KOPT-K1 (cell line): ENCODE data around the gene TTC39B.

ENCODE experiments used
- H3K27ac ChIP-seq: fragments of 200-600 bp; sonication (generic); 2 replicates; pipeline ENCODE4 v1.5.1; 2016; ENCODE audit warnings: antibody characterized with exemption, mild to moderate bottlenecking, low read depth, low read length; ENCODE audit not compliant: poor library complexity, severe bottlenecking
- H3K36me3 ChIP-seq: fragments of 200-600 bp; sonication (generic); 2 replicates; pipeline ENCODE4 v1.5.1; 2017; ENCODE audit warnings: antibody characterized with exemption, mild to moderate bottlenecking, low read length, moderate library complexity; ENCODE audit not compliant: insufficient read depth
- H3K9me3 ChIP-seq: fragments of 200-600 bp; sonication (generic); 2 replicates; pipeline ENCODE4 v1.5.1; 2017; ENCODE audit warnings: antibody characterized with exemption, low read length, mild to moderate bottlenecking; ENCODE audit not compliant: insufficient read depth, poor library complexity, severe bottlenecking

Gene TTC39B

DNA sequence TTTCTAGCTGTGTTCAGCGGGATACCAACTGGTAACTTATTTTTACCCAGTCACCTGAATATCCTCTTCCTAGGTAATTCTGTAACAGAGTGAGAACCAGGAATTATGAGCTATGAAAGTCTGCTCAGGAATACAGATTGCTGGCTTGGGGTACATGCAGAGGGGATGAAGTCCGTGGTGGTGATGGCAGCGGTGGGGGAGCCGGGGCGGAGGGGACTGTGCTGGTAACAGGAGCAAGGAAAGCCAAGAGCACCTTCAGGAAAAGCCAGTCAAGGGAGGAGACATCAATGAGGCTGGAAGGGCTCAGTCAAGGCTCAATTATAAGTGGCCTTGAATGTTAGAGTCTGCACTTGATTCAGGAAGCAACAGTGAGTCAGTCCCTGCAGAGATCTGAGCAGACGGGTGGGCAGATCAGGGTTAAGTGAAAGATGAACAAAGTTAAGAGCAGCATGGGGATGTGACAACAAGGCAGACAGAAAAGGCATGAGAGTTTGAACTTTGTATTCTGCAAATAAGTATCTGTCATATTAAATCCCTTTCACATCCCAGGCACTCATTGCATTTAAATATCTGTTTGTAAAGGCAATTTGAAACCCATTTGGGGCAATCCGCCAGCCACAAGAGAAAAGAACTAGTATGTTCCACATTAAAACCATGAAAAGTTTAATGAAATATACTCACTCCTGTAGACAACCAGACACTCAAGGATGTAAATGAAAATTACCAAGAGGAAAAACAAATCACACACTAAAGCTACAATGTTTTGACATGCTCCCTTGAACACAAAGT, 101.2 kb downstream of the TTC39B start:
- no peaks in the 10 kb centered on the region for H3K36me3 ChIP-seq
- H3K27ac ChIP-seq = no peak overlapping the region
- H3K9me3 ChIP-seq = no peaks in the 10 kb centered on the region

DNA sequence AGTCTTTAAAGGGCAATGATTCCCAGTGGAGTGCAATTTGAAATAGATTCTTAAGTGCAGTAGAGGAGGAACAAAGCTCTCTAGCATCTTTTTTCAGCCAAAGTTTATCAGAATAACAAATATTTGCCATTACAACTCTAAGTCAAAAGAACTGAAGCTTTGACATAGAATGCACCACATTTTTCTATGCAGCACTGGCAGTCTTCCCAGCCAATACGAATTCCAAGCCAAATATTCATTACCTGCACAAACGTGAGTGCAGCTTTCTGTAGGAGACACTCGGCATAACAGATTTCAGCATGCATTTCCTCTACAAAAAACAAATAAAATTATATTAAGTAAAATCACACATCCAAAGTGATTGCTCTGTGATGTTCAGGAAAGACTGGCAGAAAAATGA, 103.4 kb downstream of the TTC39B start:
- no peaks in the 10 kb centered on the region for H3K9me3 ChIP-seq
- H3K27ac ChIP-seq = no peak overlapping the region
- H3K36me3 ChIP-seq = no peaks in the 10 kb centered on the region

DNA sequence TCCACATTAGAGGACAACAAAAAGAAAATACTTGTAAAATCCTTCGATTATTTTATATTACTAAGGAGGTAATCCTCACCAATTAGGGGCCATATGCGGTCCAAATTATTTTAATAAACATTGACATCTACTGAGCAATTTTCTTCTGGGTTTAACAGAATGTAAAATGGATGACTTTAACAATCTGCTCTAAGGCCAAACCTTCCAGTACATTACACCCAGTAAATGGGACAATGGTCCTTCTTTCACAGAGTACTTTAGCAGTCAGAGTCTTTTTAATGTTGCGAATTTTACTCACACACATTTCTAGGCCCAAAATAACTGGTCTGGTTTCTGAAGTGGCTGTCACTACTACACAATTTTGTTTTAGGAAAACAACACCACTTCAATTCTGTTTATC, 106.9 kb downstream of the TTC39B start:
- H3K27ac ChIP-seq = no peak overlapping the region
- peaks cover 9% of the 10 kb centered on the region for H3K9me3 ChIP-seq
- no peaks in the 10 kb centered on the region for H3K36me3 ChIP-seq

DNA sequence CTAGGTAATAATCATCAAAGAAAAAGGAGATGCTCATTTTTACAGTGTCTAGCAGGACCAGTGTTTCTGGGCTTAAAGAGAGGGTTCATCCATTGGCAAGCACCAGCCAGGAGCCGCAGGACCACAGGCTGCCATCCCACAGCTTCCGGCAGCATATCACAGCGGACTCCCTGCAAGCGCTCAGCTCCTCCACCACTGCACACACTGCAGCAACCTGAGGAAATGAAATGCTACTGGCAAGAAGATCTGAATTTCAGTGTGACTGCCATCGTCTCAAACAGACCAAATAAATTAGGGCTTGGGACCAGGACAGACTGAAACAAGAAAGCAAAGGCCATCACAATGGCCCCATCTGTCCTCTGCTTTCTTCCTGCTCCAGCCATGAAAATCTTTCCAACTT, 114.2 kb downstream of the TTC39B start:
- H3K9me3 ChIP-seq = peaks cover 9% of the 10 kb centered on the region
- peaks cover 5% of the 10 kb centered on the region for H3K36me3 ChIP-seq

DNA sequence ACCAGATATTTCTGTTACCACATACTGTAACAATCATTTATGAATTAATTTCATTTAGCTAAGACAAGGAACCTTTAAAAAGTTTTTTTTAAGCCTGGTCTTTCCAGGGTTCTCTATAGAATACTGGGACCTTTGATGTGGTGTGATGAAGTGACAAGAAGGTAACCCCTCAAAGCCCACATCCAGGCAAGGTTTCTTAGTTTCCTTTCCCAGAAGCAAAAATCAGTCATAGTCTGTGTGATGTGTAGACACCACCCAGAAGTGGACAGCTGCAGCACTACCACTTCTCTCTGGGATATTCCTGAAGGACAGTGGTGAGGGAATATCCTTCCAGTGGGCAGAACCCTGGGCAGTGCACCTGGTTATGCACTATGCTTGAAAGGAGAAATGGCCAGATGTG, 115.6 kb downstream of the TTC39B start:
- H3K36me3 ChIP-seq = peaks cover 15% of the 10 kb centered on the region
- no peak overlapping the region for H3K27ac ChIP-seq
- H3K9me3 ChIP-seq = peaks cover 8% of the 10 kb centered on the region

More for the DNA sequence above, 114.2 kb downstream of the TTC39B start:
- H3K27ac ChIP-seq = no peak overlapping the region

DNA sequence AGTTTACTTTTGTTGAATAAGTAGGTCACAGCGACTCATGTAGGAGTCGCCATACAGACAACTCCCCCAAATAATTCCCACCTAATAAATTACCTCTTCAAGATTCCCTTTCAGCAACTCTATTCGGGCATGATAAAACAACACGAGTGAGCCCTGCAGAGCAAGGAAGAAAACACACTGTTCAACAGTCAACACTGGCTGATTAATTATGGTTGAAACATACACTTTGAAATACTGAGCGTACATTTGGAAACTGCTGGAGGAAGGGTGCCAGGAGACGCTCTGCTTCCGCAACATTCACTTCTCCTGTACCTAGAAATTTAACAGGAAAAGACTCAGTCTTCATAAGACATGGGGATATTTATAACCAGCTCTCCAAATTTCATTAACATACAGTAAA, 117.5 kb downstream of the TTC39B start:
- Histone ChIP-seq H3K9me3 (no peaks in the 10 kb centered on the region), H3K36me3 (peaks cover 21% of the 10 kb centered on the region), H3K27ac (no peak overlapping the region)

DNA sequence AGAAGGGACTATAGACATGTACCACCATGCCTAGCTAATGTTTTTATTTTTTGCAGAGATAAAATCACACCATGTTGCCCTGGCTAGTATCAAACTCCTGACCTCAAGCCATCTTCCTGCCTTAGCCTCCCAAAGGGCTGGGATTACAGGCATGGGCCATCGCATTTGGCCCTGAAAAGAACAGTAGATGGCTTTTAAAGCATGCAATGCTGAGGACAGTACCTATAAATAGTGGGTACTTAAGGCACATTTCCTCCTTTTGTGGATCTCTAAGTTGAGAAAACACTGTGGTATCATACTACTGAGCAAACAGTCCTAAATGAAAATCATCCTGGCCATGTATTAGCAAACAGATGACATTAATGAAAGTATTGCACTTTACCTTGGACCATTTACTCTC, 119.4 kb downstream of the TTC39B start:
- no peak overlapping the region for H3K27ac ChIP-seq
- H3K9me3 ChIP-seq = no peaks in the 10 kb centered on the region
- peaks cover 21% of the 10 kb centered on the region for H3K36me3 ChIP-seq

DNA sequence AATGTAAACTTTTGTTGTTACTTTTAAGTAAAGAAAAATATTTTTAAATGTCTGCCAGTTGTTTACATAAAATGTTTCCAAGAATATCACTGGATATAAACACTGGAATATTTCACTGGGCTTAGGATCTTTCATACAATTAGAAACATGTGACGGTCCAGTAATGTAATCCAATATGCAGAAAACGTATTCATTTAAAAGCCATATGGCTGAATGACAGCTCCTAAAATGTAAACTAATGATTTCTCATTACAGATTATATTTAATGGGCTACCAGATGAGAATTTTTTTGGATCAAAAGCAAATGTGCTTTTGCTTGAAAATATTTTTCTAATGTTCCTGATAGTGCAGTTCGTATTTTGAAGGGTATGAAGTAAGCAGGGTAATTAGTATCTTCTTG, 124.3 kb downstream of the TTC39B start:
- Histone ChIP-seq H3K27ac (no peak overlapping the region), H3K9me3 (no peaks in the 10 kb centered on the region), H3K36me3 (peaks cover 14% of the 10 kb centered on the region)

DNA sequence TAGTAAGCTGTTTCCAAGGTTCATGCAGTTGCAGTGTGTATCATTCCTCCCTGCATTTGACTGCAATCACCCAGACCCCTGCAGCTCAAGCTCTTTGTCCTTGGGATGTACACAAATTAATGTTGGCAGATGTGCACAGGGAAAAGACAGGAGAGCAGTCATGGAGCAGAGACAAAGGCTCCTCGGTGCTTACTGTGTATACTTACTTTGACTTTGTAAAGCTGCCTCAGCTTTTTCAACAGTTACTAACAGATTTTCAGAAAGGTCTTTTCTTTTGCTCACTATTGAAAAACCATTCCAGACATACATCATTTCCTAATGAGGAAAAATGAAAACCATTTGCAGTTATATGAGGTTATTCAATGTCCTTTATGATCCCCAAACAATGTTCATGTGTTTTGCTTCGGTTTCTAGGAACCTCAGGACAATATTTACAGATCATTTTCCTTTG, 124.9 kb downstream of the TTC39B start:
- no peaks in the 10 kb centered on the region for H3K9me3 ChIP-seq
- H3K27ac ChIP-seq = no peak overlapping the region
- peaks cover 9% of the 10 kb centered on the region for H3K36me3 ChIP-seq

DNA sequence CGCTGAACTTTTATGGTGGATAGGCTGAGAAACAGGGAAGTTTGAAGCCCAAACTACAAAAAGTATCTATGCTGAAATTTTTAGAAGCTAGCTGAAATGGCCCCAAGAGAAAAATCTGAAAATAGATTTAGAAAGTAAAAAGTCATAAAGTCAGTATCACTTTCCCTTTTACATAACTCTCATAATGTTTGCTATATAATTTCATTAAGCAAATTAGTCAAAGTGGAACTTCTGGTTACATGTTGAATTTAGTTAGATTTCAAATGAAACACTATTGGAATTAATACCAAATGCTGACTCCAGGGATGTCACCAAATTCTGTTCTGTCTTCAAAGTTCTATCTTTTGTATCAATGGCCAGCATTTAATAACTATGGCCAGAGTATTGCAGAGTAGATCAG, 126.9 kb downstream of the TTC39B start:
- Histone ChIP-seq H3K27ac (no peak overlapping the region), H3K36me3 (peaks cover under 1% of the 10 kb centered on the region), H3K9me3 (peaks cover 7% of the 10 kb centered on the region)

DNA sequence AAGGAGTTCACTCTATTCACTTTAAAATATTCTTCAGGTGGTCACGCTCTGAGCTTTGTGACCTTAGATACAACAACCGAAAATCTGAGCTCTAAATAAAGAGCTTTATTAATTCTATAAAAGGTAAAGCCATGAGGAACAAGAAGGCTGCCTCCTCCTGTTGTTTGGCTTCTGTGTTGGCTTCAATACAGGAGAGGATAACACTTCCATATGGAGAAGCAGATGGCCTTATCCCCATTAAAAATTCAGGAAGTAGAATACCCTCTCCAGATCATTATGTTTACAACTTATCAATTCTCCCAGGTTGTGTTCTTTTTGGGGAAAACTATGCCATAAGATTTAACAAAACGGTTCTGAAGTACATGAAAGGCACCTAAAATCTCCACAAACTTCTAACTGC, 128.4 kb downstream of the TTC39B start:
- Histone ChIP-seq H3K9me3 (peaks cover 7% of the 10 kb centered on the region), H3K36me3 (peaks cover 5% of the 10 kb centered on the region; the same call in 1 of the 2 replicates), H3K27ac (no peak overlapping the region)

DNA sequence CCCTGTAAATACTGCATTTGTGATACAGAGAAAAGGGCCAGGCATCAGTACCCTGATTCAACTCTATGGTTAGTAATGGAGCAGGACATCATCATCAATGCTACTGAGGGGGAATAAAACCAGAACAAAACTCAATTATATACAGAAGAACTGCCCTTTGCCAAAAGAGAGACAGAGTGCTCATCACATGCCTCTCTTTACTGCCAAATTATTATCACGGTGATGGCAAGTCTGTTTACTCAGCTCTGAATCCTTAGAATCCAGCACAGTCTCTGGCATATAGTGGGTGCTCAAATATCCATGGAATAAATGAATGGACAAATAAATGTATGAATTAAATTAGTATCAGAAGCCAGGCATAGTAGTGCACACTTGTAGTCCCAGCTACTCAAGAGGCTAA, 130.2 kb downstream of the TTC39B start:
- Histone ChIP-seq H3K36me3 (peaks cover 5% of the 10 kb centered on the region; the same call in 1 of the 2 replicates), H3K9me3 (peaks cover 7% of the 10 kb centered on the region), H3K27ac (no peak overlapping the region)

DNA sequence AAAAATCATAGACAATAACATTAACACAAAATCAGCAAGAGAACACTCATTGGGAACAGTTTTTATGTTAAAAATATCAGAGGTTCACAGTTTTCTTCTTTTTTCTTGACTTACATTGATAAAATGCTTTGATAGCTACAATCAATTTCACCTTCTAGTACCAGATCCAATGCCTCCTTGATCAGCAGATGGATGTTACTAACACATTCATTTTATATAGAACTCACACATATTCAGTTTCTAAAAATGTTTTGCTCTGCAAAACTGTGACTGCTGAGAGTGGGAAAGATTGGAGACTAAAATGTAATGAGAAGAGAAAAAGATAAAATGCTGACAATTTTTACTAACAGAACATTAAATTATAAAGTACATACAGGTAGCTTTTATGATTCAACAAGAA, 143.1 kb downstream of the TTC39B start:
- Histone ChIP-seq H3K9me3 (no peaks in the 10 kb centered on the region), H3K36me3 (no peaks in the 10 kb centered on the region), H3K27ac (no peak overlapping the region)

DNA sequence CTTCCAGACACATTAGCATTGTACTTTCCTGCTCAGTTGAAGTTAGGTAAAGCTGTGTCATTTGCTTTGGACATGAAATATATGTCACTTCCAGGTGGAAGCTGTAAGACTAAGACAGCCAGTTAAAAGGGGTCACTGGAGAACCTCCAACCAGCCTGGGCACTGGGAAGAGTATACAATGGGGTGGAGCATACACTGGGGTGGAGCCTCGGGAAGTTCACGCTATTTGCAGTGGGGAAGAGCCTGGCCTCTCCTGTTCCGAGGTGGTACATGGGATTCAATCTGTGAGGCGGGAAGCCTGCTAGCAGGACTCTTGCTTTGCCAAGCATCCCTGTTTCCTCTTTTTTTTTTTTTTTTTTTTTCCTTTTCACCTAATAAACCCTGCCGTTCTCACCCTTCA, 145.3 kb downstream of the TTC39B start:
- Histone ChIP-seq H3K36me3 (no peaks in the 10 kb centered on the region), H3K27ac (no peak overlapping the region), H3K9me3 (no peaks in the 10 kb centered on the region)

DNA sequence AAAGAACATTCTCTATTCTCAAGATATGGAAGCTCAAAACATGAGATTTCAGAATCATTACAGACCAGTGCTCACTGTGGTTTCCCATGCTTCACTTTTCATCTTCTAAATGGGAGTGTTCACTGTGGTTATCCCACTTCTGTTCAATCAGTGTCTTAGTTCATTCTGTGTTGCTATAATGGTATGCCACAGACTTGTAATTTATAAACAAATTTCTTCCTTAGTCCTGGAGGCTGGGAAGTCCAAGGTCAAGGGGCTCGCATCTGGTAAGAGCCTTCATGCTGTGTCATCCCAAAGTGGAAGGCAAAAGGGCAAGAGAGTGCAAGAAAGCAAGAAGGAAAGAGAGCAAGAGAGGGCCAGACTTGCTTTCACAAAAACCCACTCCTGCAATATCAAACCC, 146.3 kb downstream of the TTC39B start:
- H3K27ac ChIP-seq = no peak overlapping the region
- H3K9me3 ChIP-seq = no peaks in the 10 kb centered on the region
- no peaks in the 10 kb centered on the region for H3K36me3 ChIP-seq

DNA sequence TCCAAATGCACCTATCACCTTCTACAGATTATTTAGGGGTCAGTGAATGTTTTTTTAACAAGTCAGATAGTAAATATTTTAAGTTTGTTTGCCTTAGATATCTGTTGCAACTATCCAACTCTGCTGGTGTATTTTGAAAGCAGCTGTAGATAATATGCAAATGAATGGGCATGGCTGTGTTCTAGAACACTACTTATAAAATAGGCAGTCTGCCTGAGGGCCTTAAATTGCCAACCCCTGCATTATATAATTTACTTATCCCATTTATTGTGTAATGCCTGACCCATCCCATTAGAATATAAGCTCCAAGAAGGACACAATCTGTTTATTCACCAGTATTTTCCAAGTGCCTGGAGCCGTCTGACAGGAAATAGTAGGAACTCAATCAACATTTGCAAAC, 149.0 kb downstream of the TTC39B start:
- H3K9me3 ChIP-seq = no peaks in the 10 kb centered on the region
- no peak overlapping the region for H3K27ac ChIP-seq
- H3K36me3 ChIP-seq = no peaks in the 10 kb centered on the region
